ENCODE data around the gene LAMP1.

DNA sequence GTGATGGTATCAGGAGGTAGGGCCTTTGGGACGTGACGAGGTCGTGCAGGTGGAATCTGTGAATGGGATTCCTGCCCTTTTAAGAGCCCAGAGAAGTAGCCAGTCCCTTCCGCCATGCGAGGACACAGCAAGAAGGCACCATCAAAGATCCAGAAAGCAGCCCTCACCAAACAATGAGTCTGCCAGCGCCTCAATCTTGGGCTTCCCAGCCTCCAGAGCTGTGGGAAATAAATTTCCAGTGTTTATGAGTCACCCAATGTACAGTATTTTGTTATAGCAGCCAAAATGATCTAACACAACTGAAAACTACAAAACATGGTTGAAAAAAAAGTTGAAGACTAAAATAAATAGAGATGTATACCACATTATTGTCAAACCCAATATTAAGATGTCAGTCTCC is 16.9 kb upstream of the LAMP1 start:
- TF ChIP-seq CTCF (conservative IDR thresholded peaks at IDR 0.05) (no peak), ZFX (IDR thresholded peaks at IDR 0.05) (no peak)

Measured in C4-2B (cell line).